Activated CD8-positive, alpha-beta memory T cell treated with anti-CD3 and anti-CD28 coated beads for 36 hours (primary cell): ENCODE data around the gene LCTL. TPM values are rescaled to one million over a fixed set of nuclear protein-coding genes. Genes with fewer than 3 reads are reported as not detected.
"Not testable (repeated sequence)": the region's sequence is repeated elsewhere in the genome, so short reads cannot be mapped to it uniquely, and the experiment has no call there.

Experiments used
- CTCF ChIA-PET: fragments of 350-600 bp; sonication (Branson Sonifier 250); formaldehyde crosslinking; loops from one replicate; lab custom pipeline; 2021; ENCODE audit warnings: antibody characterized with exemption; lab: Charles Lee
- POLR2A ChIA-PET: fragments of 350-600 bp; sonication (Branson Sonifier 250); formaldehyde crosslinking; loops from one replicate; lab custom pipeline; 2021; ENCODE audit warnings: antibody characterized with exemption; lab: Charles Lee
- total RNA-seq, 2 experiments: library from RNA; stranded (reverse); gene quantifications; one replicate each; pipeline ENCODE4 v1.2.3, GENCODE V29; 2021

LCTL gene
- total RNA-seq, 2 experiments from 2014 or later = not detected

DNA sequence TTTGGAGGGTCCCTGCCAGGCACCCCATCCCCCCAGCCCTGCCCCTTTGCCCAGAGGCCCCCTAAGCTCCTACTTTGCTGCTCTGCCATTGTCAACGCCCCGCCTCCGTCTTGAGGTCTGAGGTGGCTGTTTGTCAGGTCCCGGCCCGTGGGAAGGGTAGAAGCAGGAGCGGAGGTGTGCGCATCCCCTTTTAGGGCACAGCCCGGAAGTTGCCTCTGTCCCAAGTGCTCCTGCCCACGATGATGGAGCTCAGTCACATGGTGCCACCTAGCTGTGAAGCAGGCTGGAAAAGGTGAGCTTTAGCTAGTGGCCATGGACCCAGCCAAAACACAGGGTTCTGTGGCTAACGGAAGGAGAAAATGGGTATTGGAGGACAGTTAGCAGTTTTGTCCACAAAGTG, 28.5 kb upstream of the LCTL start:
- CTCF ChIA-PET = no interaction called here
- POLR2A ChIA-PET = no interaction called here

- CTCF ChIA-PET = no interaction called here
- POLR2A ChIA-PET = no interaction called here
Measured at GRCh38 chr15:66593219-66593780, 27.5 kb upstream of the LCTL start.

- POLR2A ChIA-PET = no interaction called here
- CTCF ChIA-PET = interaction anchor here (0.6 kb wide), 1 partner anchor 22 kb away, joined by 3 read pairs; no protein-coding TSS in a partner anchor
Measured at GRCh38 chr15:66592505-66593218, 26.9 kb upstream of the LCTL start.

DNA sequence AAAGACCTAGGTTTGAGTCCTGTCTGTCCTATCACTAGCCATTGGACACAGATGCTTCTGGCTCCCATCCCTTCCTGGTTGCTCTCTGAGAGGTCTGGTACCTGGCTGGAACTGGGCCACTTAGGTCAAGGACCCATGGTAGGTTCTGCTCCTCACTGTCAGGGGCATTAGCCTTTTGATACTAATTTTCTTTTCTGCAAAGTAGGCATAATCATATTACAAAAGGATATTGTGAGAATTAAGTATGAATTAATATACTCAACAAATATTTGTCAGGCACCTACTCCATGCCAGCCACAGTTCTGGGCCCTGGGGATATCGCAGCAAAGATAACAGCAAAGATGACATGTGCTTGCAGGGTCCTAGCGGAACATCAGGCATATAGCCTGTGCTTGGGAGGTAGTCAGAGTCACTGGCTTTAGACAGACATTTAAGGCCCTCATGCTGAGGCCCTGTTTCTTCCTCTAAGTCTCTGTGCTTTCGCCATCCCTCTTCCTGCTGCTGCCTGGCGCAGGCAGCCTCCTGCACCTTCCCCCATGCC, 25.6 kb upstream of the LCTL start:
- CTCF ChIA-PET = no interaction called here
- POLR2A ChIA-PET = no interaction called here

- POLR2A ChIA-PET = no interaction called here
- CTCF ChIA-PET = no interaction called here
Measured at GRCh38 chr15:66590435-66590834, 24.6 kb upstream of the LCTL start.

DNA sequence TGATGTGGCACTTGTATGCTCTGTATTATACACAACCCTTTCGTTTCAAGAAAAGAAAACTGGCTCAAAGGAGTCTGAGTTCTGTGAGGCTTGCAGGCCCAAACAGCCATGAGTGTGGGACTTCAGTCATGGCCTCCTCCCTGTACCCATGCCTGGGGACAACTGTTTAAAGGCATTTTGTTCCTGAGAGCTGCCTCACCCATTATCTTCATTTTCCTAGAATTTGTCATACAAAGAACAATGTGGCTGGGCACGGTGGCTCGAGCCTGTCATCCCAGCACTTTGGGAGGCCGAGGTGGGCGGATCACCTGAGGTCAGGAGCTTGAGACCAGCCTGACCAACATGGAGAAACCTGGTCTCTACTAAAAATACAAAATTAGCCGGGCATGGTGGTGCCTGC, 23.6 kb upstream of the LCTL start:
- CTCF ChIA-PET, POLR2A ChIA-PET: not testable (repeated sequence)

- ChIA-PET CTCF (no interaction called here), POLR2A (no interaction called here)
Measured at GRCh38 chr15:66588971-66589370, 23.2 kb upstream of the LCTL start.

- POLR2A ChIA-PET = no interaction called here
- CTCF ChIA-PET = no interaction called here
Measured at GRCh38 chr15:66588537-66588936, 22.7 kb upstream of the LCTL start.

GRCh38 chr15:66587749-66588148, 22.0 kb upstream of the LCTL start:
- POLR2A ChIA-PET = no interaction called here
- CTCF ChIA-PET = interaction anchor here (0.6 kb wide), 2 partner anchors 202 to 269 kb away, joined by 3 to 5 read pairs; no protein-coding TSS in a partner anchor

GRCh38 chr15:66587020-66587419, 21.2 kb upstream of the LCTL start:
- ChIA-PET CTCF (interaction anchor here (0.6 kb wide), 2 partner anchors 203 to 268 kb away, joined by 3 to 5 read pairs; no protein-coding TSS in a partner anchor), POLR2A (no interaction called here)

DNA sequence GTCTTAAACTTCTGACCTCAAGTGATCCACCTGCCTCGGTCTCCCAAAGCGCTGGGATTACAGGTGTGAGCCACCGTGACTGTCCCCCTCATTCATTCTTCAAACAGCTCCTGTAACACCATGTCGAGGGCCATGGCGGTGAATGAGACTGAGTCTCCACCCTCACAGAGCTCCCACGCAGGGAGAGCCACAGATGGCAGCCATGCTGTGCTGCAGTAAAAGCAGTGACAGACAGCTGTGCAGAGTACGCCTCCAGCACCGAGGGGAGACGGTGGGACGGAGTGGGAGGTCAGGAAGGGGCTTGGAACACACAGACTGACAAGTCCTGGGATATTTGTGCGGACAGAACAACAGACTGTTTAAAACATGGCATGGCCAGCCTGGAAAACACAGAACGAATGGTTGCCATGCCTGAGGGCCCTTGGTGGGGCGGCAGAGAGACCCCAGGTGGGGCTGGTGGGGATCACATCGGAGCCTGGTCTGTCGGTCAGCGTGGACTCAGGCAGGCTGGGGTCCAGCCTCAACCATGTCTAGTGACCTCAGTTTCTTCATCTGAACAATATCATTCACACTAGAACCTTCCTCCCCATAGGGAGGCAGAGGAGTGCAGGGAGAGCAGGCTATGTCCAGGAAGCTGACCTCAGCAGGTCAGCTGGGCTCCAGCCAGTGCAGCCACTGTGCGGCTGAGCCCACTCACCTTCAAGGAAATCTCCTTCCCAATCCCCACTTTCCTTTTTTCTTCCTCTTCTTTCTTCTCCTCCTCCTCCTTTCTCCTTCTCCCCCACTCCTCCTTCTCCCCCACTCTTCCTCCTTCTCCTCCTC, 20.6 kb upstream of the LCTL start:
- ChIA-PET POLR2A (no interaction called here), CTCF (no interaction called here)

DNA sequence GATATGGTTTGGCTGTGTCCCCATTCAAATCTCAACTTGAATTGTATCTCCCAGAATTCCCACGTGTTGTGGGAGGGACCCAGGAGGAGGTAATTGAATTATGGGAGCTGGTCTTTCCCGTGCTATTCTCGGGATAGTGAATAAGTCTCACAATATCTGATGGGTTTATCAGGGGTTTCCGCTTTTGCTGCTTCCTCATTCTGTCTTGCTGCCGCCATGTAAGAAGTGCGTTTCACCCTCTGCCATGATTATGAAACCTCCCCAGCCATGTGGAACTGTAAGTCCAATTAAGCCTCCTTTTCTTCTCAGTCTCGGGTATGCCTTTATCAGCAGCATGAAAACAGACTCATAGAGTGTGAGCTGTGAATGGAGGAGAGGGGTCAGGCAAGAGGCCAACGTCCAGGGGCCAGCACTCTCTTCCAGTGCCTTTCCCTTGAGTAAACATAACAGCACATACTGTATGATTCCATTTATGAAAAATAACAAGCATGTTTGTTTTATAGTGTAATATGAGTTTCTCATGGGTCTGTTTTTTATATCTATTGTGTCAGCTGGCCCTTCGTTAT, 16.3 kb upstream of the LCTL start:
- CTCF ChIA-PET = no interaction called here
- POLR2A ChIA-PET = no interaction called here

DNA sequence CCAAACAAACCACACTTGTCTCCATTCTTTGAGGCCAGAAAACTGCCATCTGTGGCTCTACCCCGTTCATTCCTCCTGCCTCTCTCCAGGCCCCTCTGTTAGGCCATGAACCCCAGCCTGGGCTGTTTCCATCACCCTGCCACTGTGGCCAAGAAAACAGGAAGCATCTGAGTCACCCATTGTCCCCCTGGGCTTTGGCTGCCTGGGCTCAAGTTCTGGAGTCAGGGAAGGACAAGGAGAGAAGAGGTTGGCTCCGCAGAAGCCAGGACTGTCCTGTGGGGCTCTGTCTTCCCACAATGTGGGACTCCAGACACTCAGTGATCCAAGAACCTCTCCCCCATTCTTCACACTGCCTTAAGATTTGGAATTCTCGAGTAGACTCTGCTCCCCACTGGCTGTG, 14.8 kb upstream of the LCTL start:
- CTCF ChIA-PET = no interaction called here
- POLR2A ChIA-PET = no interaction called here

GRCh38 chr15:66578286-66578875, 12.6 kb upstream of the LCTL start:
- ChIA-PET CTCF (interaction anchor here (0.6 to 1.1 kb wide), 2 partner anchors 11 to 18 kb away, joined by 3 to 4 read pairs; no protein-coding TSS in a partner anchor), POLR2A (interaction anchor here (0.6 kb wide), 1 partner anchor 333 kb away, joined by 3 read pairs; no protein-coding TSS in a partner anchor)

GRCh38 chr15:66574596-66574950, 8.8 kb upstream of the LCTL start:
- ChIA-PET POLR2A (no interaction called here), CTCF (no interaction called here)

DNA sequence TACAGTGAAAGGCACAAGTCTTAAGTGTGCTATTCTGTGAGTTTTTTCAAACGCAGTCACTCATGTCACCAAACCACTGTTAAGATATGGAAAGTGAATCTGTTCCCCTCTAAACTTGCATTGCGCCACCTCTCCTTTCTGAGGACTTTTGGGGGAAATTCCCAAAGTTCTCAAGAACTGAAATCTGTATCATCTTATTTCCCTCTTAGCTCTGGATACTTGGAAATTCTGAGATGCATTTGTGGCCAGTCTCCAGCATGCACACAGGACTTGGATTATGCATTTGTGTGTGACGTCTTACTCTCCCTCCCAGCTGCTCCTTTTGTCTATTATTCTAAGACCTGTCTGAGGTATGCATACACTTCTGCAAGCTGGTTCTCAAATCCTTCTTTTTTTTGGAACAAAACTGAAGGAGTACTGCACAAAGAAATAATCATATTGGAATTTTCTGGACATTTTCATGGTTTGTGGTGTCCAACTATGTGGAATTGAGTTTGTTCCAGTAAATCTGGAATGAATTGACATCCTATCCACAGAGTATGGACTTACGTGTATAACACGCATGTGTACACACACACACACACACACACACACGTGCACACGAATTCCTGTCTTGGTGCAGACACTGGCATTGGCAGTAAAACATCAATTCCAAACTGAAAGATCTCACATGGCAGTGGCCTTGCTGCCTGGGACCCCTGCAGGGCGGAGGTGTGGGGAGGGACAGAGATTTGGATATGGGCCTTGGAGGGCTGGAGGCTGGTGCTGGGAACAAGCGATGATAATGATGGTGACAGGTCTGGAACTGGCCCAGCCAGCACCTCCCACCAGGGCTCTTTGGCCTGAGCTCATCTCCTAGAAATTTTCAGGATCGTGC, 8.2 kb upstream of the LCTL start:
- POLR2A ChIA-PET = no interaction called here

DNA sequence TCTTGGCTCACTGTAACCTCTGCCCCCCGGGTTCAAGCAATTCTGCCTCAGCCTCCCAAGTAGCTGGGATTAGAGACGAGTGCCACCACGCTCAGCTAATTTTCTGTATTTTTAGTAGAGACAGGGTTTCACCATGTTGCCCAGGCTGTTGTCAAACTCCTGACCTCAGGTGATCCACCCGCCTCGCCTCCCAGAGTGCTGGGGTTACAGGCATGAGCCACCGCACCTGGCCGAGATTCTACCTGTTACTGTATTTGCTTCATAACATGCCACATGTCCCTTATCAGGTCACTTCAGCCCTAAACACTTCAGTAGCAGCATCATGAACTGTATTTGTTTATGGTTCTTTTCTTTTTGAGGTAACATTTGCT, 7.5 kb upstream of the LCTL start:
- ChIA-PET CTCF (no interaction called here), POLR2A (no interaction called here)

More for the DNA sequence above, 8.2 kb upstream of the LCTL start:
- CTCF ChIA-PET = no interaction called here

DNA sequence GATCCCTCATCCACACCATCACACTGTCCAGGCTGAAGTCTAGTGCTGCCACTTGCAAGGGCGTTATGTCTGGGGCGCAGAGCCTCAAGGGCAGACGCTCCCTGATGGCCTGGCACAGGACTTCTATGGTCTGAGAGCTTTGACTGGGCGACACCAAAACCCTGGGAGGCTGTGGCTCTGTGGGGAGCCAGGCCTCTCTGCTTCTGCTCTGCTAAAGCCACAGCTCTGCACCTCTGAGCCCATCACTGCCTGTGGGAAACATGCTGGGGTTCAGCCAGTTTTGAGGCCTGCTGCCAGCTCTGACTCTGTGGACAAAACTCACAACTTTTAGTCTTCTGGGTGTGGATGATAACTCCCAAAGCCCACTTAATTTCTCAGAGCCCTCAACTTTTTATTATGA, 6.3 kb upstream of the LCTL start:
- ChIA-PET POLR2A (no interaction called here), CTCF (no interaction called here)
